OCI-LY7 (cell line): ENCODE results near the gene NSMF. TPM values are rescaled to one million over a fixed set of nuclear protein-coding genes. Genes with fewer than 3 reads are reported as not detected.
A peak's percentile ranks its signal among the peaks of the same experiment; 100 is the strongest.

Source experiments
- BruUV-seq: library from RNA; stranded (reverse); fragments of 400-500 nt; replicated peaks from 2 replicates; lab custom pipeline; 2021; lab: Mats Ljungman, UMichigan
- CTCF ChIA-PET: fragments of 300-600 bp; sonication (Branson Sonifier 250); formaldehyde crosslinking; loops from one replicate; lab custom pipeline; 2022; ENCODE audit warnings: antibody characterized with exemption; ENCODE audit not compliant: unreplicated experiment; lab: Charles Lee
- POLR2A ChIA-PET: fragments of 300-600 bp; sonication (Branson Sonifier 250); formaldehyde crosslinking; loops from one replicate; lab custom pipeline; 2022; ENCODE audit warnings: antibody characterized with exemption; lab: Charles Lee
- DNase-seq: peaks from one replicate; pipeline ENCODE4 v3.0.0-alpha.2; 2015; ENCODE audit warnings: low spot score
- H2AFZ ChIP-seq: fragments of 200-600 bp; sonication (generic), shearing (Covaris generic); 2 replicates; pipeline ENCODE4 v1.6.1; 2014; ENCODE audit warnings: mild to moderate bottlenecking, antibody characterized with exemption, low read length, moderate library complexity
- H3K27ac ChIP-seq: fragments of 200-600 bp; sonication (generic); 2 replicates; pipeline ENCODE4 v1.5.1; 2014; ENCODE audit warnings: mixed run types, low read depth, mild to moderate bottlenecking, moderate library complexity, low read length, inconsistent platforms; ENCODE audit not compliant: poor library complexity, severe bottlenecking
- H3K36me3 ChIP-seq: fragments of 200-600 bp; sonication (generic); 2 replicates; pipeline ENCODE4 v1.6.1; 2014; ENCODE audit warnings: mild to moderate bottlenecking, antibody characterized with exemption, low read length, moderate library complexity, mixed read lengths; ENCODE audit not compliant: insufficient read depth
- H3K4me1 ChIP-seq: fragments of 200-600 bp; sonication (generic); 2 replicates; pipeline ENCODE4 v1.5.1; 2014; ENCODE audit warnings: mild to moderate bottlenecking, low read length; ENCODE audit not compliant: insufficient read depth, poor library complexity, severe bottlenecking
- H3K4me2 ChIP-seq: fragments of 200-600 bp; sonication (generic); 2 replicates; pipeline ENCODE4 v1.6.1; 2014; ENCODE audit warnings: mild to moderate bottlenecking, low read length
- H3K4me3 ChIP-seq: fragments of 200-600 bp; sonication (generic); 2 replicates; pipeline ENCODE4 v1.5.1; 2014; ENCODE audit warnings: mild to moderate bottlenecking, low read depth, low read length; ENCODE audit not compliant: poor library complexity, severe bottlenecking
- H3K79me2 ChIP-seq: fragments of 200-600 bp; sonication (generic); 2 replicates; pipeline ENCODE4 v1.6.1; 2016; ENCODE audit warnings: low read depth, mild to moderate bottlenecking, low read length, moderate library complexity, mixed read lengths; ENCODE audit not compliant: insufficient read depth
- H3K9me2 ChIP-seq: fragments of 200-600 bp; sonication (generic); 2 replicates; pipeline ENCODE4 v1.6.1; 2016; ENCODE audit warnings: mild to moderate bottlenecking, low read length, mixed read lengths; ENCODE audit not compliant: insufficient read depth
- H3K9me3 ChIP-seq: fragments of 200-600 bp; sonication (generic); 2 replicates; pipeline ENCODE4 v1.6.1; 2014; ENCODE audit warnings: mild to moderate bottlenecking, mixed run types, low read length, mixed read lengths
- H4K20me1 ChIP-seq: fragments of 200-600 bp; sonication (generic); 2 replicates; pipeline ENCODE4 v1.6.1; 2014; ENCODE audit warnings: mild to moderate bottlenecking, antibody characterized with exemption, low read length, moderate library complexity, mixed read lengths; ENCODE audit not compliant: insufficient read depth
- CTCF ChIP-seq: fragments of 200-600 bp; sonication (generic); conservative IDR thresholded peaks from 2 replicates; pipeline ENCODE4 v1.5.1; 2014; ENCODE audit warnings: mild to moderate bottlenecking, antibody characterized with exemption, low read length, moderate library complexity, mixed read lengths
- EZH2phosphoT487 ChIP-seq: fragments of 200-600 bp; sonication (generic); IDR thresholded peaks from 2 replicates; pipeline ENCODE4 v1.6.1; 2018; ENCODE audit warnings: low read depth, borderline replicate concordance, mild to moderate bottlenecking, mixed run types, antibody characterized with exemption, low read length, moderate library complexity, mixed read lengths
- intact Hi-C: fragments of 100-400 bp; cut with micrococcal nuclease; formaldehyde crosslinking; loops from one replicate; pipeline ENCODE4 v1.10.0; 2022; ENCODE audit not compliant: unreplicated experiment
- total RNA-seq, 2 experiments: library from RNA; depleted of rRNA in 1 of 2; stranded (reverse); fragments of >200 nt in 1 of 2; shearing (Covaris generic) in 1 of 2; gene quantifications; 2 replicates each; pipeline ENCODE4 v1.2.3, GENCODE V29; 2014 to 2022

Gene NSMF
- total RNA-seq, 2 experiments from 2014 or later: 20.3 to 29.8 TPM

GRCh38 chr9:137421838-137422603 is 37.1 kb downstream of the NSMF start:
- H4K20me1 ChIP-seq: no peaks in the 10 kb centered on the region
- ChIA-PET POLR2A (interaction anchor here (0.6 to 1.1 kb wide), 3 partner anchors 10 to 120 kb away, joined by 3 read pairs; partner anchors contain the start of gene NRARP), CTCF (no interaction called here)
- H3K9me2 ChIP-seq: no peaks in the 10 kb centered on the region
- peak overlapping the region; percentile 36 for H3K27ac ChIP-seq
- DNase-seq: no peak
- H3K4me2 ChIP-seq: peak overlapping the region; percentile 98
- peaks cover 21% of the 10 kb centered on the region for H3K4me1 ChIP-seq
- BruUV-seq: TSS peak; percentile 73
- intact Hi-C loops: no loop called here
- H3K36me3 ChIP-seq: no peaks in the 10 kb centered on the region
- H3K9me3 ChIP-seq: no peaks in the 10 kb centered on the region
- peak overlapping the region; percentile 84 for H3K4me3 ChIP-seq
- TF ChIP-seq CTCF: no peak
- no peak for TF ChIP-seq EZH2phosphoT487
- H3K79me2 ChIP-seq: peaks cover 25% of the 10 kb centered on the region; the same call in 1 of the 2 replicates
- peak overlapping the region; percentile 75 for H2AFZ ChIP-seq

GRCh38 chr9:137417161-137418021 is 41.7 kb downstream of the NSMF start:
- intact Hi-C loops: loop anchor here (10.0 kb wide), 1 partner anchor 93 kb away; no protein-coding TSS in a partner anchor
- H3K79me2 ChIP-seq: peaks cover 24% of the 10 kb centered on the region; the same call in 1 of the 2 replicates
- no peak overlapping the region for H3K27ac ChIP-seq

More at GRCh38 chr9:137417161-137418021, 41.7 kb downstream of the NSMF start:
- Histone ChIP-seq H2AFZ (peak overlapping the region; percentile 66; the same call in 1 of the 2 replicates), H3K9me3 (no peaks in the 10 kb centered on the region), H3K4me1 (peaks cover 30% of the 10 kb centered on the region), H4K20me1 (no peaks in the 10 kb centered on the region), H3K36me3 (no peaks in the 10 kb centered on the region), H3K4me3 (peak overlapping the region; percentile 66), H3K4me2 (peak overlapping the region; percentile 65), H3K9me2 (no peaks in the 10 kb centered on the region)
- no TSS peak for BruUV-seq
- ChIA-PET CTCF (no interaction called here), POLR2A (no interaction called here)
- TF ChIP-seq EZH2phosphoT487: no peak
- TF ChIP-seq CTCF: no peak
- DNase-seq: peak; percentile 58
